Activated CD8-positive, alpha-beta memory T cell treated with anti-CD3 and anti-CD28 coated beads, Interleukin-2, amount 50 U/mL, for 24 hours (primary cell): ENCODE measurements around the gene TMEM120B.

ENCODE experiments used
- DNase-seq: peaks from one replicate; pipeline ENCODE4 v3.0.0-alpha.2; 2020; ENCODE audit errors: extremely low read depth

TMEM120B gene

GRCh38 chr12:121815263-121815662 is 102.7 kb downstream of the TMEM120B start:
- DNase-seq: no peak

DNA sequence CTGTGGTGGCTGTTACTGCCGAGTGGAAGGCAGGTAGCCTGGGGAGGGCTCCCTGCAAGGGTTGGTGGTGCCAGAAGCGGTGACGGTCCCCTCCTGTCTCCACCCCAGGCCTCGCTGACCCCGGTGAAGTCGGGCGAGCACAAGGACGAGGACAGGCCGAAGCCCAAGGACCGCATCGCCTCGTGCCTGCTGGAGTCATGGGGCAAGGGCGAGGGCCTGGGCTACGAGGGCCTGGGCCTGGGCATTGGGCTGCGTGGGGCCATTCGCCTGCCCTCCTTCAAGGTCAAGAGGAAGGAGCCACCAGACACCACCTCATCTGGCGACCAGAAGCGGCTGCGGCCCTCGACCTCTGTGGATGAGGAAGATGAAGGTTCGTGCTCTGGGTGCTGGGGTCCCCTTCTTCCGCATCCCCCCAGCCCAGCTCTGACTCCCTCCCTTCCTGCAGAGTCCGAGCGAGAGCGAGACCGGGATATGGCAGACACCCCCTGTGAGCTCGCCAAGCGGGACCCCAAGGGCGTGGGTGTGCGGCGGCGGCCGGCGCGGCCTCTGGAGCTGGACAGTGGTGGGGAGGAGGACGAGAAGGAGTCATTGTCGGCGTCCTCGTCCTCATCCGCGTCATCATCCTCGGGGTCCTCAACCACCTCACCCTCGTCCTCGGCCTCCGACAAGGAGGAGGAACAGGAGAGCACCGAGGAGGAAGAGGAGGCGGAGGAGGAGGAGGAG is 104.5 kb downstream of the TMEM120B start:
- DNase-seq: no peak

DNA sequence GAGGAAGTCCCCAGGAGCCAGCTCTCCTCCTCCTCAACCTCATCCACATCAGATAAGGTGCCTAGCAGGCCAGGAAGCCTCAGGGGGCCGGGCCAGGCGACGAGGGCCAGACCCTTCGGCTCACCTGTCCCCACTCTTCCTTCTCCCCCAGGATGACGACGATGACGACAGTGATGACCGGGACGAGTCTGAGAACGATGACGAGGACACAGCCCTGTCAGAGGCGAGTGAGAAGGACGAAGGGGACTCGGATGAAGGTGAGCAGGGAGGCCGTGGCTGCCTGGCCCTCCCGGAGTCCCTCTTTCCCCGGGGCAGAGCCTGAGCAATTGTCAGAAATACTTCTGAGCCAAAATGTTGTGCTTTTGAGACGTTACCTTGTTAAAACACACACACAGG is 105.1 kb downstream of the TMEM120B start:
- DNase-seq: no peak

GRCh38 chr12:121819212-121819949 is 106.8 kb downstream of the TMEM120B start:
- no peak for DNase-seq

DNA sequence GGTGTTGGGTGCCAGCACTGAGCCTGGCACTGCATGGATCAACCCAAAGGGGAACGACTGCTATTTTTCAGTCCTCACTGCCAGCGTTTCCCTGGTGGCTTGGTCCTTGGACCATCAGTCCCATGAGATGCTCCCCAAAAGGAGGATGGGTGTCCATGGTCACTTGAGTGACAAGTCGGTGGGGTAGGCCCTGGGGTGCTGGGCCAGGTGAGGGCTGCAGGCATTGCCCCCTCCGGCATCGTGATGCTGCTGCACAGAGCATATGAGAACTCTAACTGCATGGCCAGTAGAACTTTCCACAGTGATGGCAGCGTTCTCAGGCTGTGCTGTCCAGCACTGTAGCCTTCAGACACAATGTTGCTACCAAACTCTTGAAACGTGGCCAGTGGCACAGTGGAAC is 107.5 kb downstream of the TMEM120B start:
- no peak for DNase-seq

DNA sequence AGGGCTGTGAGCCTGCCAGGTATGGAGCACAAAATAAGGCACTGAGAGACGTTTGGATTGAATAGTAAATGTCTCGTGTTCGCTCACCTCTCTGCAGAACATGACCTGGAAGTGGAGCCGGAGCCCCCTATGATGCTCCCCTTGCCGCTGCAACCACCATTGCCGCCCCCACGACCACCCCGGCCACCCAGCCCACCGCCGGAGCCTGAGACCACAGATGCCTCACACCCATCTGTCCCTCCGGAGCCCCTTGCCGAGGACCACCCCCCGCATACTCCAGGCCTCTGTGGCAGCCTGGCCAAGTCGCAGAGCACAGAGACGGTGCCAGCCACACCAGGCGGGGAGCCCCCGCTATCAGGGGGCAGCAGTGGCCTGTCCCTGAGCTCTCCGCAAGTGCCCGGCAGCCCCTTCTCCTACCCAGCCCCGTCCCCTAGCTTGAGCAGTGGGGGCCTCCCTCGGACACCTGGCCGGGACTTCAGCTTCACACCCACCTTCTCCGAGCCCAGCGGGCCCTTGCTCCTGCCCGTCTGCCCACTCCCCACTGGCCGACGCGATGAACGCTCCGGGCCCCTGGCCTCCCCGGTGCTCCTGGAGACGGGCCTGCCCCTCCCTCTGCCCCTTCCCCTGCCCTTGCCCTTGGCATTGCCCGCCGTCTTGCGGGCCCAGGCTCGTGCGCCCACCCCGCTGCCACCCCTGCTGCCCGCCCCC is 110.0 kb downstream of the TMEM120B start:
- DNase-seq: no peak

GRCh38 chr12:121823101-121823726 is 110.7 kb downstream of the TMEM120B start:
- no peak for DNase-seq

DNA sequence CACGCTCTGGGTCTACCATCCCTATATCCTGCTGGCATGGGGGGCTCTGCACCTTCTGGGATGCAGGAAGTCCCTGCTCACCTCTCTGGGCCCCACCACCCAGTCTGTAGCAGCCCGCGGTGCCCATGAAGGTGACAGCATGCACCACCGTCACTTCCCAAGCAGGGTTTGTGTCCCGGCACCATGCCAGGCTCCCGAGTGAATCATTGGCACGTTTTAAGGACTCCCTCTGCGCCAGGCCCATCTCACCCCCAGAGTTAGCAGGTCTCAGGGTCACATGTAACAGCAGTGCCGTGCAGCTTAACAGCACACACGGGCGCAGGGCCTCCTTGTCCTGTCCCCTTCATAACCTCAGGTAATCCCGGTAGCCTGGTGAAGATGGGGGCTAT is 111.2 kb downstream of the TMEM120B start:
- no peak for DNase-seq

DNA sequence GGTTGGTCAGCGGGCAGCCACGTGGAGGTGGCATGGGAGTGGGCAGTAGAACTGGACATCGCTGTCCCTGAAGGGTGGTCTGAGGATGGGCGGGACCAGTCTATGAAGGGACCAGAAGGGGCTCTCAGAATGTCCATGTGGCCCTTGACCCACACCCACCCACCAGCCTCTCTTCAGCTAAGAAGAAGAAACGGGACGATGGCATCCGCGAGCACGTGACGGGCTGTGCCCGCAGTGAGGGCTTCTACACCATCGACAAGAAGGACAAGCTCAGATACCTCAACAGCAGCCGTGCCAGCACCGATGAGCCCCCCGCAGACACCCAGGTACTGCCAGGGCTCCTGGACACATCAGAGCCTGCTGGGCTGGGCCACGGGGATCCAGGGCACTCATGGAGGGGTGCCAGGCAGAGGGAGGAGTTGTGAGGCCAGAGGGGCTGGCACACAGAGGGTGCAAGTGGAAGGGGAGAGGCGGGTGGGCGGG is 112.5 kb downstream of the TMEM120B start:
- DNase-seq: no peak

- no peak for DNase-seq
Observed at GRCh38 chr12:121826318-121827150, 114.0 kb downstream of the TMEM120B start.

DNA sequence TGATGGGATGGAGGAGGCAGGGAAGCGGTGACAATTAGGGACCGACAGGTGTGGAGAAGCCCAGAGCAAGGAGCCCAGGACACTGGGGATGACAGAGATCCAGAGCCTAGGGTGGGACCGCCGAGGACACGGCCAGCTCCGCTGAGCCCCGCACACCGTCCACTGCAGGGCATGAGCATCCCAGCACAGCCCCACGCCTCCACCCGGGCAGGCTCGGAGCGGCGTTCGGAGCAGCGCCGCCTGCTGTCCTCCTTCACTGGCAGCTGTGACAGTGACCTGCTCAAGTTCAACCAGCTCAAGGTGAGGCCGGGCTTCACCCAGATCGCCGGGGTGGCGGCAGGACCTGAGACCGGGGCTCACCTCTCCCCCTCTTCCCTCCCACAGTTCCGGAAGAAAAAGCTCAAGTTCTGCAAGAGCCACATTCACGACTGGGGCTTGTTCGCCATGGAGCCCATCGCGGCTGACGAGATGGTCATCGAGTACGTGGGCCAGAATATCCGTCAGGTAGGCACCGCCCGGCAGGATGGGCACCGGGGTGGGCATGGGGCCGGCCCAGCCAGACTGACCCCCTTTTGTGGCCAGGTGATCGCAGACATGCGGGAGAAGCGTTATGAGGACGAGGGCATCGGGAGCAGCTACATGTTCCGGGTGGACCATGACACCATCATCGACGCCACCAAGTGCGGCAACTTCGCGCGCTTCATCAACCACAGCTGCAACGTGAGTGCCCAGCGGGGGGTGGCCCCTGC is 115.0 kb downstream of the TMEM120B start:
- DNase-seq: no peak

DNA sequence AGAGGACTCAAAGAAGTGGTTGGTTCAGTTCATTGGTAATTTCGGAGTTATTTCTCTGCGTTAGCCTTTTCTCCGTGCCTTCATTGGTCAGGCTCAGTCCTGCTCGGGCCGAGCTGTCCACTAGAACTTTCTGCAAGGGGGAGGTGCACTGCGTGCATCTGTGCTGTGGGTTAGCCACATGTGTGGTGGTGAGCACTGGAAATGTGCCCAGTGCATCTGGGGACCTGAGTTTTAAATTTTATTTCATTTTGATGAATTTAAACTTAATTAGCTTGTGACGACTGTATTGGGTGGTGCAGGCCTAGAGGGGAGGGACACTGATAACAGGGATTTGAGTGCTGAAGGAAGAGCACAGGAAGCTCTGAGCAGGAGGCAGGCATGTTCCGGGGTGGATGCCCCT is 115.8 kb downstream of the TMEM120B start:
- DNase-seq: no peak

DNA sequence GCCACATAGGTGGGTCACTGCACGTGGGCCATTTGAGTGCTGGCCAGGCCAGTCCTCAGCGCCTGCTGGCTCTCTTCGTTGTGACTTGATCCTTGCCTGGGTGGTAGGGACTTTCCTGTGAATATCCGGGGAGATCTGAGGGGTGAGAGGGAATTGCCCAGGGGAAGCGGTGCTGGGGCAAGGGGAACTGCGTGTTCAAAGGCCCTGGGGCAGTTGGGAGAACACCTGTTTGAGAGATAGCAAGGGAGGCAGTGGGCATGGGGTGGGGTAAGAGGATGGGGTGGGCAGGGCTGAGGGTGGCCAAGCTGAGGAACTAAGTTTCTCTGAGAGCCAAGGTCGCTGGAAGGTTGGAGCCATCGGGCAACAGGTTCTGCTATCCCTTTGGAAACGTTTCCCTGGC is 116.3 kb downstream of the TMEM120B start:
- DNase-seq: no peak

- no peak for DNase-seq
Observed at GRCh38 chr12:121829250-121829918, 116.8 kb downstream of the TMEM120B start.

GRCh38 chr12:121830134-121830533 is 117.6 kb downstream of the TMEM120B start:
- no peak for DNase-seq

GRCh38 chr12:121830588-121831265 is 118.2 kb downstream of the TMEM120B start:
- no peak for DNase-seq
